ENCODE results near the gene PUSL1.

- TF ChIP-seq REST (IDR thresholded peaks at IDR 0.05), result no peak
- no peak for TF ChIP-seq CTCF (IDR thresholded peaks at IDR 0.05)
- TF ChIP-seq, protein P1, sequence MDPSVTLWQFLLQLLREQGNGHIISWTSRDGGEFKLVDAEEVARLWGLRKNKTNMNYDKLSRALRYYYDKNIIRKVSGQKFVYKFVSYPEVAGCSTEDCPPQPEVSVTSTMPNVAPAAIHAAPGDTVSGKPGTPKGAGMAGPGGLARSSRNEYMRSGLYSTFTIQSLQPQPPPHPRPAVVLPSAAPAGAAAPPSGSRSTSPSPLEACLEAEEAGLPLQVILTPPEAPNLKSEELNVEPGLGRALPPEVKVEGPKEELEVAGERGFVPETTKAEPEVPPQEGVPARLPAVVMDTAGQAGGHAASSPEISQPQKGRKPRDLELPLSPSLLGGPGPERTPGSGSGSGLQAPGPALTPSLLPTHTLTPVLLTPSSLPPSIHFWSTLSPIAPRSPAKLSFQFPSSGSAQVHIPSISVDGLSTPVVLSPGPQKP (IDR thresholded peaks at IDR 0.05; ENCODE audit: low read depth, low read length), result no peak
Measured at GRCh38 chr1:1353389-1354151, 45.2 kb downstream of the PUSL1 start.
